Measurements from ENCODE around the gene PREP.

Gene PREP

DNA sequence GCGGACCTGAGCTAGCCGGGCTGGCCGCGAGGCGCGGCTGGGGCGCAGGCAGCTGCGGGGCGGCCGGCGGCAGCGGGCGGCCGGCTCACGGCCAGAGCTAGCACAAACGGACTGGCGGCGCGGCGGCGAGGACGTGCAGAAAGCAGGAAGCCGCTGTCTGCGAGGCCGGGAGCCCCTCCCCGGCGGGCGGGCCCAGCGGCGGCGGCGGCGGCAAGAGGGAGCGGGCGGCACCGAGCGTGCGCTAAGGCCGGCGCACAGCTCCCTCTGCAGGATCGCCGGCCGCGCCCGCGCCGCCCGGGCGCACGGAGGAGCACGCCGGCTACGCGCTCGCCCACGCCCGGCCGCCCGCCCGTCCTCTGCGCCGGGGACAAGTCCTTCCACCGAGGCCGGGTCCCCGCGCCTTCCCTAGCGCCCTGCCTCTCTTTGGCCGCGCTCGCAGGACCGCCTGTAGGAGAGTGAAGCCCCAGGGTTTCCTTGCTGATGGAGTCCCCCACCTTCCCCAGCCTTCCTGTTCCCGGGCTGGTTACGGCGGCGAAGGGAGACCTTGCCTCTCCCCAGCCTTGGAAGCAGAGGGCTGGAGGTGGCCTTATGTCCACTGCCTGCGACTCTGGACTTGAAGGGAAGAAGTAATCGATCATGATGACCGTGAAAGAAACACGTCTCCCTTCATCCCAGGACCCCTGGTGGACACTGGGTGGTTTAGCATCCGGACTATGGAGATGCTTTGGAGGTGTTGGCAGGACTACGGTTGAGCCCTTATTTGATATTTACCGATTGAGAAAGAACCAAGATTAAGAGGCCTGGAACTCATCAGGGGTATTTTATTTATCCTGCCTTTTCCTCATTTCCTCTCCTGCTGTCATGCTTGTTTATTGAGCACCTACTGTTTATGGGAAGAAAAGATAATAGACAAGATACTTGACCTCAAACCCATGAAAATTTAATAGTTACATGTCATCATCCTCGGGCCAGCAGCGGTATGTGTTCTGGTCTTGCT, at the start of gene PREP:
TSS of gene PREP (minus strand) at position 144 of the 997 bp plus-strand sequence. CDS start 191 bp downstream, outside the sequence.
- H3K4me3 ChIP-seq: peak within 1 kb of the TSS; percentile 86 to 97 (median 92)
- peak within 1 kb of the TSS; percentile 68 to 92 (median 90) for H3K27ac ChIP-seq
- H3K36me3 ChIP-seq: no peaks in the 10 kb centered on the region
- peak within 1 kb of the TSS; percentile 85 to 95 (median 92) for H3K9ac ChIP-seq
- peak within 1 kb of the TSS; percentile 86 to 98 (median 93) for H3K4me2 ChIP-seq
- H3K4me1 ChIP-seq: peaks cover 35 to 47% (median 44%) of the 10 kb centered on the region in 10 experiments
- H3K9me3 ChIP-seq (replicated peaks in 1 of 11): no peaks in the 10 kb centered on the region
- no peaks in the 10 kb centered on the region for H3K27me3 ChIP-seq
- TF ChIP-seq Cebpa-rat (IDR thresholded peaks at IDR 0.05): no peak
- peaks cover 22 to 43% (median 34%) of the 10 kb centered on the region in 11 experiments; a peak in 19 of 22 replicates for H4K20me1 ChIP-seq

DNA sequence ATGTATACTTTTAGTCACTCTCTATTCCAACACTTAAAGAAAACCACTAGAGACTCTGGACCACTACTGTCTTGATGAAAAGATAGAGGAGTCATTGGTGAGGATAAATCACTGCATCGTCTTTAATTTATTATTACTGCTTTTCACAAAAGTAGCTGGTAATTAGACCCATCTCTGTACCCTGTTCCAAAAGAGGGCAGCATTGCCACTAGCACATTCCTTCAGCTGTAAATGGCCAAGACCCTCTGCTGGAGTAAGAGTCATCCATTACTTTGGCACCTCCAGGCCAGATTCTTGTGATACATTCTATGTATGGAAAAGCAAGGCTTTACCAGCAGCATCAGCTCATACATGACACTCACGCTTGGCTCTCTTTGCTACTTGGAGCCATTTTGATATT, 49.5 kb upstream of the PREP start:
- H3K4me1 ChIP-seq: peaks cover 11 to 21% (median 13%) of the 10 kb centered on the region in 10 experiments
- 0 out of 22 replicates have a peak, but pooled peaks cover 0 to 5% (median 0%) of the 10 kb centered on the region in 11 experiments for H3K9me3 ChIP-seq (replicated peaks in 1 of 11)
- H3K9ac ChIP-seq: no peak overlapping the region
- peak overlapping the region in 10 of 11 experiments; percentile 32 to 76 (median 58); a peak in 14 of 22 replicates for H3K4me2 ChIP-seq
- H3K36me3 ChIP-seq: no peaks in the 10 kb centered on the region
- no peak for TF ChIP-seq Cebpa-rat (IDR thresholded peaks at IDR 0.05)
- no peaks in the 10 kb centered on the region for H4K20me1 ChIP-seq
- no peaks in the 10 kb centered on the region for H3K27me3 ChIP-seq
- H3K27ac ChIP-seq: no peak overlapping the region
- no peak overlapping the region for H3K4me3 ChIP-seq

GRCh38 chr6:105449756-105450390, 47.0 kb upstream of the PREP start:
- no peak overlapping the region for H3K9ac ChIP-seq
- no peak overlapping the region for H3K4me2 ChIP-seq
- no peaks in the 10 kb centered on the region for H3K36me3 ChIP-seq
- no peaks in the 10 kb centered on the region for H3K27me3 ChIP-seq
- 0 out of 22 replicates have a peak, but pooled peaks cover 0 to 4% (median 0%) of the 10 kb centered on the region in 11 experiments for H3K9me3 ChIP-seq (replicated peaks in 1 of 11)
- H4K20me1 ChIP-seq: no peaks in the 10 kb centered on the region
- no peak for TF ChIP-seq Cebpa-rat (IDR thresholded peaks at IDR 0.05)
- H3K4me1 ChIP-seq: peaks cover 11 to 21% (median 13%) of the 10 kb centered on the region in 10 experiments
- H3K4me3 ChIP-seq: no peak overlapping the region
- no peak overlapping the region for H3K27ac ChIP-seq

- Histone ChIP-seq H3K4me1 (0 out of 20 replicates have a peak, but pooled peaks cover 0 to 4% (median 0%) of the 10 kb centered on the region in 10 experiments), H3K9me3 (replicated peaks in 1 of 11) (no peaks in the 10 kb centered on the region)
- TF ChIP-seq Cebpa-rat (IDR thresholded peaks at IDR 0.05): no peak
These were observed 42.6 kb upstream of the PREP start for GRCh38 chr6:105445481-105445880.

GRCh38 chr6:105443941-105444340, 41.1 kb upstream of the PREP start:
- Histone ChIP-seq H3K27me3 (no peaks in the 10 kb centered on the region), H3K9ac (no peak overlapping the region), H3K4me3 (no peak overlapping the region), H3K9me3 (replicated peaks in 1 of 11) (no peaks in the 10 kb centered on the region), H3K4me2 (no peak overlapping the region), H3K27ac (no peak overlapping the region), H3K36me3 (no peaks in the 10 kb centered on the region), H3K4me1 (0 out of 20 replicates have a peak, but pooled peaks cover 0 to 4% (median 0%) of the 10 kb centered on the region in 10 experiments), H4K20me1 (no peaks in the 10 kb centered on the region)
- no peak for TF ChIP-seq Cebpa-rat (IDR thresholded peaks at IDR 0.05)

More at GRCh38 chr6:105445481-105445880, 42.6 kb upstream of the PREP start:
- Histone ChIP-seq H3K4me3 (no peak overlapping the region), H4K20me1 (no peaks in the 10 kb centered on the region), H3K36me3 (no peaks in the 10 kb centered on the region), H3K27ac (no peak overlapping the region), H3K27me3 (no peaks in the 10 kb centered on the region), H3K4me2 (no peak overlapping the region), H3K9ac (no peak overlapping the region)

GRCh38 chr6:105442369-105442768, 39.5 kb upstream of the PREP start:
- Histone ChIP-seq H3K9me3 (replicated peaks in 1 of 11) (no peaks in the 10 kb centered on the region), H3K27me3 (no peaks in the 10 kb centered on the region), H3K36me3 (no peaks in the 10 kb centered on the region), H4K20me1 (no peaks in the 10 kb centered on the region), H3K4me1 (0 out of 20 replicates have a peak, but pooled peaks cover 0 to 4% (median 0%) of the 10 kb centered on the region in 10 experiments), H3K9ac (no peak overlapping the region), H3K4me3 (no peak overlapping the region), H3K27ac (no peak overlapping the region), H3K4me2 (peak overlapping the region in 2 of 11 experiments; percentile 15 to 38; a peak in 2 of 22 replicates)
- TF ChIP-seq Cebpa-rat (IDR thresholded peaks at IDR 0.05): no peak

GRCh38 chr6:105437236-105437635, 34.4 kb upstream of the PREP start:
- no peak for TF ChIP-seq Cebpa-rat (IDR thresholded peaks at IDR 0.05)
- H3K4me2 ChIP-seq: no peak overlapping the region
- H3K4me3 ChIP-seq: no peak overlapping the region

GRCh38 chr6:105433723-105434122, 30.8 kb upstream of the PREP start:
- TF ChIP-seq Cebpa-rat (IDR thresholded peaks at IDR 0.05): no peak
- H4K20me1 ChIP-seq: no peaks in the 10 kb centered on the region
- H3K27ac ChIP-seq: no peak overlapping the region
- H3K9me3 ChIP-seq (replicated peaks in 1 of 11): no peaks in the 10 kb centered on the region
- no peak overlapping the region for H3K4me2 ChIP-seq
- no peaks in the 10 kb centered on the region for H3K27me3 ChIP-seq
- H3K4me3 ChIP-seq: no peak overlapping the region
- peaks cover 0 to 1% (median under 1%) of the 10 kb centered on the region in 10 experiments; a peak in 6 of 20 replicates for H3K4me1 ChIP-seq
- no peaks in the 10 kb centered on the region for H3K36me3 ChIP-seq
- H3K9ac ChIP-seq: no peak overlapping the region

More at GRCh38 chr6:105437236-105437635, 34.4 kb upstream of the PREP start:
- H3K36me3 ChIP-seq: no peaks in the 10 kb centered on the region
- no peaks in the 10 kb centered on the region for H4K20me1 ChIP-seq
- no peak overlapping the region for H3K27ac ChIP-seq
- no peaks in the 10 kb centered on the region for H3K4me1 ChIP-seq
- H3K9me3 ChIP-seq (replicated peaks in 1 of 11): no peaks in the 10 kb centered on the region
- no peaks in the 10 kb centered on the region for H3K27me3 ChIP-seq
- H3K9ac ChIP-seq: no peak overlapping the region

- no peak overlapping the region for H3K4me2 ChIP-seq
- no peaks in the 10 kb centered on the region for H3K27me3 ChIP-seq
- no peaks in the 10 kb centered on the region for H3K36me3 ChIP-seq
- no peak overlapping the region for H3K27ac ChIP-seq
- 0 out of 22 replicates have a peak, but pooled peaks cover 0 to under 1% (median 0%) of the 10 kb centered on the region in 11 experiments for H3K9me3 ChIP-seq (replicated peaks in 1 of 11)
- H4K20me1 ChIP-seq: no peaks in the 10 kb centered on the region
- no peak for TF ChIP-seq Cebpa-rat (IDR thresholded peaks at IDR 0.05)
- H3K4me3 ChIP-seq: no peak overlapping the region
- H3K9ac ChIP-seq: no peak overlapping the region
- peaks cover 4 to 11% (median 10%) of the 10 kb centered on the region in 10 experiments; a peak in 19 of 20 replicates for H3K4me1 ChIP-seq
These were observed 29.9 kb upstream of the PREP start for GRCh38 chr6:105432797-105433196.

Data from BLaER1 treated with 17β-estradiol and CSF1 and Interleukin-3, amounts not matched to agents 10 nM and 100 nM (cell line).